Small intestine (tissue), 7 donors: ENCODE measurements around the gene SYNPO2. TPM values are rescaled to one million over a fixed set of nuclear protein-coding genes. Genes with fewer than 3 reads are reported as not detected.

Experiments used
- DNase-seq, 2 donors: peaks; one replicate each; pipeline versions ENCODE4 v3.0.0 to v3.0.0-alpha.2; 2013
- FAIRE-seq: peaks from 2 replicates; lab custom pipeline; 2012; peaks lifted over from hg19 to GRCh38; lab: Jason Lieb, UNC
- H3K27ac ChIP-seq, 3 donors: one replicate each; pipeline ENCODE4 v1.5.1; 2013; ENCODE audit warnings: low read length in 2 of 3, mild to moderate bottlenecking in 2 of 3, control low read depth in 1 of 3, inconsistent platforms in 1 of 3, low read depth in 1 of 3, moderate library complexity in 1 of 3
- H3K27me3 ChIP-seq, 3 donors: one replicate each; pipeline ENCODE4 v1.6.1; 2013; ENCODE audit warnings: low read length in 3 of 3, inconsistent platforms in 1 of 3; ENCODE audit not compliant: control insufficient read depth in 3 of 3, insufficient read depth in 3 of 3
- H3K36me3 ChIP-seq, 3 donors: one replicate each; pipeline ENCODE4 v1.6.1; 2013; ENCODE audit warnings: low read length in 3 of 3, inconsistent platforms in 1 of 3, low read depth in 1 of 3, mild to moderate bottlenecking in 1 of 3, moderate library complexity in 1 of 3; ENCODE audit not compliant: control insufficient read depth in 3 of 3, insufficient read depth in 2 of 3
- H3K4me1 ChIP-seq, 3 donors: one replicate each; pipeline ENCODE4 v1.6.1; 2013; ENCODE audit warnings: low read length in 2 of 3, inconsistent platforms in 1 of 3, low read depth in 1 of 3, mild to moderate bottlenecking in 1 of 3, moderate library complexity in 1 of 3; ENCODE audit not compliant: control insufficient read depth in 3 of 3, insufficient read depth in 2 of 3
- H3K4me3 ChIP-seq, 3 donors: one replicate each; pipeline ENCODE4 v1.5.1; 2013; ENCODE audit warnings: low read length in 3 of 3, control low read depth in 1 of 3, inconsistent platforms in 1 of 3, low read depth in 1 of 3, mild to moderate bottlenecking in 1 of 3, moderate library complexity in 1 of 3
- H3K9me3 ChIP-seq, 2 donors: one replicate each; pipeline ENCODE4 v1.6.1; 2013; ENCODE audit warnings: low read depth in 1 of 2, low read length in 1 of 2; ENCODE audit not compliant: control insufficient read depth in 2 of 2, insufficient read depth in 1 of 2
- WGBS, 3 donors: extraction: QIAGEN DNeasy Blood & Tissue Kit; methylation state at CpG; one replicate each; pipeline ENCODE4 v1.1.7; 2013; 5-methylcytosine and 5-hydroxymethylcytosine counted together
- polyA plus RNA-seq, 4 donors: library from polyadenylated mRNA; stranded (reverse) in 3 of 4; unstranded in 1 of 4; fragments of 200-250 nt in 3 of 4; fragments of 120-200 nt in 1 of 4; gene quantifications; one replicate each; pipeline versions ENCODE4 v1.2.1 to v1.2.3, GENCODE V29; 2013
- donor health status: healthy with polysubstance abuse.
- donor health status: control.
- donor health status: control.
- donor health status: Bipolar disorder and iron deficiency.
- donor health status: healthy.

The SYNPO2 gene
- polyA plus RNA-seq, 4 donors: 1.1 to 25.3 (median 10.1) TPM

- DNase-seq: no peak
- Histone ChIP-seq H3K27me3 (no peaks in the 10 kb centered on the region), H3K27ac (no peak overlapping the region), H3K36me3 (peaks cover 0 to 20% (median 0%) of the 10 kb centered on the region in 3 donors), H3K9me3 (no peaks in the 10 kb centered on the region), H3K4me1 (no peaks in the 10 kb centered on the region), H3K4me3 (no peak overlapping the region)
- FAIRE-seq: no peak
- 71 to 83% (median 81%) methylated on average over 6 of the region's 6 CpGs for WGBS, 3 donors
Observed at GRCh38 chr4:119032921-119033685, 144.4 kb downstream of the SYNPO2 start.

- Histone ChIP-seq H3K9me3 (no peaks in the 10 kb centered on the region), H3K36me3 (peaks cover 0 to 20% (median 0%) of the 10 kb centered on the region in 3 donors), H3K27ac (peak overlapping the region in 1 of 3 donors; percentile 29), H3K4me3 (no peak overlapping the region), H3K27me3 (no peaks in the 10 kb centered on the region), H3K4me1 (no peaks in the 10 kb centered on the region)
- FAIRE-seq: no peak
- no peak for DNase-seq
- WGBS, 3 donors: 69 to 81% (median 70%) methylated on average over 4 of the region's 4 CpGs
Observed at GRCh38 chr4:119034276-119035008, 145.8 kb downstream of the SYNPO2 start.

GRCh38 chr4:119035951-119036737 is 147.5 kb downstream of the SYNPO2 start:
- WGBS, 3 donors: 81 to 91% (median 87%) methylated on average over 8 of the region's 8 CpGs
- DNase-seq (no peak), FAIRE-seq (no peak)
- Histone ChIP-seq H3K27me3 (no peaks in the 10 kb centered on the region), H3K9me3 (no peaks in the 10 kb centered on the region), H3K4me1 (no peaks in the 10 kb centered on the region), H3K36me3 (peaks cover 0 to 6% (median 0%) of the 10 kb centered on the region in 3 donors), H3K4me3 (no peak overlapping the region), H3K27ac (peak overlapping the region in 1 of 3 donors; percentile 25)

GRCh38 chr4:119037709-119038108 is 149.1 kb downstream of the SYNPO2 start:
- DNase-seq: no peak
- H3K36me3 ChIP-seq: no peaks in the 10 kb centered on the region
- H3K9me3 ChIP-seq: no peaks in the 10 kb centered on the region
- FAIRE-seq: no peak
- no peaks in the 10 kb centered on the region for H3K27me3 ChIP-seq
- H3K4me3 ChIP-seq: no peak overlapping the region
- 81 to 90% (median 90%) methylated on average over 1 of the region's 1 CpG for WGBS, 3 donors
- no peaks in the 10 kb centered on the region for H3K4me1 ChIP-seq
- H3K27ac ChIP-seq: peak overlapping the region in 1 of 3 donors; percentile 66

GRCh38 chr4:119038116-119038841 is 149.6 kb downstream of the SYNPO2 start:
- WGBS, 3 donors: 66 to 87% (median 70%) methylated on average over 5 of the region's 5 CpGs
- no peak overlapping the region for H3K4me3 ChIP-seq
- FAIRE-seq: no peak

GRCh38 chr4:119039160-119039559 is 150.5 kb downstream of the SYNPO2 start:
- Histone ChIP-seq H3K27ac (no peak overlapping the region), H3K36me3 (no peaks in the 10 kb centered on the region)
- WGBS, 3 donors: 92 to 97% (median 92%) methylated on average over 1 of the region's 1 CpG

More at GRCh38 chr4:119038116-119038841, 149.6 kb downstream of the SYNPO2 start:
- Histone ChIP-seq H3K9me3 (no peaks in the 10 kb centered on the region), H3K27ac (peak overlapping the region in 1 of 3 donors; percentile 68), H3K4me1 (no peaks in the 10 kb centered on the region), H3K36me3 (no peaks in the 10 kb centered on the region), H3K27me3 (no peaks in the 10 kb centered on the region)
- no peak for DNase-seq

GRCh38 chr4:119039779-119040178 is 151.1 kb downstream of the SYNPO2 start:
- Histone ChIP-seq H3K4me3 (no peak overlapping the region), H3K4me1 (no peaks in the 10 kb centered on the region), H3K9me3 (no peaks in the 10 kb centered on the region), H3K27ac (no peak overlapping the region), H3K36me3 (no peaks in the 10 kb centered on the region), H3K27me3 (no peaks in the 10 kb centered on the region)
- FAIRE-seq (no peak), DNase-seq (peak; percentile 12 to 16)
- whole genome bisulfite sequencing, 3 donors: 40 to 71% (median 57%) methylated on average over 4 of the region's 4 CpGs

More at GRCh38 chr4:119039160-119039559, 150.5 kb downstream of the SYNPO2 start:
- Histone ChIP-seq H3K9me3 (no peaks in the 10 kb centered on the region), H3K4me1 (no peaks in the 10 kb centered on the region), H3K4me3 (no peak overlapping the region), H3K27me3 (no peaks in the 10 kb centered on the region)
- no peak for DNase-seq
- no peak for FAIRE-seq
